ENCODE measurements around the gene EPB41L2. TPM values are rescaled to one million over a fixed set of nuclear protein-coding genes. Genes with fewer than 3 reads are reported as not detected.
"Not testable (repeated sequence)": the region's sequence is repeated elsewhere in the genome, so short reads cannot be mapped to it uniquely, and the experiment has no call there.

EPB41L2 gene
- total and polyA plus RNA-seq, 3 experiments from 2014 or later = 4.6 to 30.9 (median 27.2) TPM

- H3K27me3 Mint-ChIP-seq = no peaks in the 10 kb centered on the region
- H3K27ac ChIP-seq (ENCODE audit: low read depth, low read length) = no peak overlapping the region
- no peak overlapping the region for H3K4me3 ChIP-seq (ENCODE audit: low read length)
- H3K27ac Mint-ChIP-seq = no peak overlapping the region
- POLR2A ChIA-PET = no interaction called here
- no peaks in the 10 kb centered on the region for H3K36me3 ChIP-seq (ENCODE audit: insufficient read depth, low read length)
- no peaks in the 10 kb centered on the region for H3K9me3 Mint-ChIP-seq
- no peak overlapping the region for H3K4me3 Mint-ChIP-seq
- H3K36me3 Mint-ChIP-seq = peaks cover 0 to 21% (median 0%) of the 10 kb centered on the region in 3 donors
- no peak for DNase-seq
- peaks cover 0 to 3% (median 0%) of the 10 kb centered on the region in 3 donors for H3K4me1 Mint-ChIP-seq
- CTCF ChIA-PET = no interaction called here
- no peaks in the 10 kb centered on the region for H3K27me3 ChIP-seq (ENCODE audit: insufficient read depth, low read length, poor library complexity, severe bottlenecking)
- no peaks in the 10 kb centered on the region for H3K9me3 ChIP-seq (ENCODE audit: low read length)
- H3K4me1 ChIP-seq (ENCODE audit: insufficient read depth, low read length) = no peaks in the 10 kb centered on the region
These were observed 47.9 kb downstream of the EPB41L2 start for GRCh38 chr6:131015025-131015591.

- Mint-ChIP-seq H3K27me3 (no peaks in the 10 kb centered on the region), H3K27ac (no peak overlapping the region), H3K4me1 (peaks cover 0 to 3% (median 0%) of the 10 kb centered on the region in 3 donors), H3K4me3 (no peak overlapping the region), H3K36me3 (peaks cover 0 to 30% (median 3%) of the 10 kb centered on the region in 3 donors), H3K9me3 (peaks cover 0 to 8% (median 4%) of the 10 kb centered on the region in 5 donors)
- ChIA-PET POLR2A (no interaction called here), CTCF (interaction anchor here (0.7 kb wide), 1 partner anchor 54 kb away, joined by 3 read pairs; no protein-coding TSS in a partner anchor)
- Histone ChIP-seq H3K27ac (ENCODE audit: low read depth, low read length) (no peak overlapping the region), H3K4me1 (ENCODE audit: insufficient read depth, low read length) (no peaks in the 10 kb centered on the region), H3K36me3 (ENCODE audit: insufficient read depth, low read length) (no peaks in the 10 kb centered on the region), H3K27me3 (ENCODE audit: insufficient read depth, low read length, poor library complexity, severe bottlenecking) (no peaks in the 10 kb centered on the region), H3K9me3 (ENCODE audit: low read length) (no peaks in the 10 kb centered on the region), H3K4me3 (ENCODE audit: low read length) (no peak overlapping the region)
- DNase-seq = no peak
These were observed 48.8 kb downstream of the EPB41L2 start for GRCh38 chr6:131014080-131014776.

GRCh38 chr6:131013495-131013894 lies 49.5 kb downstream of the EPB41L2 start:
- peaks cover 0 to 14% (median 8%) of the 10 kb centered on the region in 5 donors for H3K9me3 Mint-ChIP-seq

GRCh38 chr6:131009790-131010189 lies 53.3 kb downstream of the EPB41L2 start:
- ChIA-PET CTCF (no interaction called here), POLR2A (no interaction called here)
- Mint-ChIP-seq H3K4me3 (no peak overlapping the region), H3K36me3 (peaks cover 3 to 50% (median 7%) of the 10 kb centered on the region in 3 donors), H3K4me1 (no peaks in the 10 kb centered on the region), H3K27ac (no peak overlapping the region), H3K9me3 (peaks cover 7 to 30% (median 28%) of the 10 kb centered on the region in 5 donors), H3K27me3 (peaks cover 0 to 2% of the 10 kb centered on the region in 2 donors)
- H3K36me3 ChIP-seq (ENCODE audit: insufficient read depth, low read length) = no peaks in the 10 kb centered on the region
- no peaks in the 10 kb centered on the region for H3K9me3 ChIP-seq (ENCODE audit: low read length)
- DNase-seq = no peak
- no peaks in the 10 kb centered on the region for H3K27me3 ChIP-seq (ENCODE audit: insufficient read depth, low read length, poor library complexity, severe bottlenecking)
- no peak overlapping the region for H3K27ac ChIP-seq (ENCODE audit: low read depth, low read length)
- H3K4me1 ChIP-seq (ENCODE audit: insufficient read depth, low read length) = no peaks in the 10 kb centered on the region
- H3K4me3 ChIP-seq (ENCODE audit: low read length) = no peak overlapping the region

More at GRCh38 chr6:131013495-131013894, 49.5 kb downstream of the EPB41L2 start:
- Histone ChIP-seq H3K27ac (ENCODE audit: low read depth, low read length) (no peak overlapping the region), H3K4me1 (ENCODE audit: insufficient read depth, low read length) (no peaks in the 10 kb centered on the region), H3K4me3 (ENCODE audit: low read length) (no peak overlapping the region), H3K9me3 (ENCODE audit: low read length) (no peaks in the 10 kb centered on the region), H3K36me3 (ENCODE audit: insufficient read depth, low read length) (no peaks in the 10 kb centered on the region), H3K27me3 (ENCODE audit: insufficient read depth, low read length, poor library complexity, severe bottlenecking) (no peaks in the 10 kb centered on the region)
- Mint-ChIP-seq H3K27ac (no peak overlapping the region), H3K27me3 (no peaks in the 10 kb centered on the region), H3K4me1 (peaks cover 0 to 3% (median 0%) of the 10 kb centered on the region in 3 donors), H3K36me3 (peaks cover 1 to 35% (median 3%) of the 10 kb centered on the region in 3 donors), H3K4me3 (no peak overlapping the region)
- POLR2A ChIA-PET = no interaction called here
- no peak for DNase-seq
- CTCF ChIA-PET = interaction anchor here (0.7 kb wide), 1 partner anchor 55 kb away, joined by 3 read pairs; no protein-coding TSS in a partner anchor

- POLR2A ChIA-PET; H3K27me3 ChIP-seq (ENCODE audit: insufficient read depth, low read length, poor library complexity, severe bottlenecking); H3K4me1 Mint-ChIP-seq; H3K27ac Mint-ChIP-seq; H3K36me3 ChIP-seq (ENCODE audit: insufficient read depth, low read length); CTCF ChIA-PET; DNase-seq; H3K4me3 ChIP-seq (ENCODE audit: low read length); H3K9me3 ChIP-seq (ENCODE audit: low read length); H3K27ac ChIP-seq (ENCODE audit: low read depth, low read length); H3K4me1 ChIP-seq (ENCODE audit: insufficient read depth, low read length); H3K27me3 Mint-ChIP-seq; H3K4me3 Mint-ChIP-seq: not testable (repeated sequence)
- H3K9me3 Mint-ChIP-seq = peaks cover 7 to 30% (median 28%) of the 10 kb centered on the region in 5 donors
- H3K36me3 Mint-ChIP-seq = peaks cover 3 to 50% (median 7%) of the 10 kb centered on the region in 3 donors
These were observed 54.1 kb downstream of the EPB41L2 start for GRCh38 chr6:131008965-131009364.

- H3K4me3 ChIP-seq (ENCODE audit: low read length); DNase-seq; H3K4me1 ChIP-seq (ENCODE audit: insufficient read depth, low read length); H3K27ac ChIP-seq (ENCODE audit: low read depth, low read length); POLR2A ChIA-PET; H3K36me3 ChIP-seq (ENCODE audit: insufficient read depth, low read length); H3K27ac Mint-ChIP-seq; H3K9me3 ChIP-seq (ENCODE audit: low read length); H3K27me3 Mint-ChIP-seq; H3K4me1 Mint-ChIP-seq; CTCF ChIA-PET; H3K4me3 Mint-ChIP-seq; H3K27me3 ChIP-seq (ENCODE audit: insufficient read depth, low read length, poor library complexity, severe bottlenecking): not testable (repeated sequence)
- Mint-ChIP-seq H3K36me3 (peaks cover 3 to 50% (median 7%) of the 10 kb centered on the region in 3 donors), H3K9me3 (peaks cover 7 to 30% (median 28%) of the 10 kb centered on the region in 5 donors)
These were observed 55.1 kb downstream of the EPB41L2 start for GRCh38 chr6:131007964-131008363.

- H3K9me3 Mint-ChIP-seq = peaks cover 7 to 30% (median 28%) of the 10 kb centered on the region in 5 donors
- POLR2A ChIA-PET = no interaction called here
- H3K4me1 Mint-ChIP-seq = no peaks in the 10 kb centered on the region
- H3K36me3 Mint-ChIP-seq = peaks cover 3 to 46% (median 7%) of the 10 kb centered on the region in 3 donors
- Histone ChIP-seq H3K27ac (ENCODE audit: low read depth, low read length) (no peak overlapping the region), H3K4me3 (ENCODE audit: low read length) (no peak overlapping the region), H3K36me3 (ENCODE audit: insufficient read depth, low read length) (no peaks in the 10 kb centered on the region), H3K9me3 (ENCODE audit: low read length) (no peaks in the 10 kb centered on the region), H3K4me1 (ENCODE audit: insufficient read depth, low read length) (no peaks in the 10 kb centered on the region), H3K27me3 (ENCODE audit: insufficient read depth, low read length, poor library complexity, severe bottlenecking) (no peaks in the 10 kb centered on the region)
- peaks cover 2 to 3% of the 10 kb centered on the region in 2 donors for H3K27me3 Mint-ChIP-seq
- H3K4me3 Mint-ChIP-seq = no peak overlapping the region
- H3K27ac Mint-ChIP-seq = no peak overlapping the region
- CTCF ChIA-PET = no interaction called here
- DNase-seq = no peak
These were observed 55.8 kb downstream of the EPB41L2 start for GRCh38 chr6:131007286-131007685.

- H3K4me3 Mint-ChIP-seq = no peak overlapping the region
- H3K4me3 ChIP-seq (ENCODE audit: low read length) = no peak overlapping the region
- peaks cover 7 to 31% (median 28%) of the 10 kb centered on the region in 5 donors for H3K9me3 Mint-ChIP-seq
- H3K27me3 ChIP-seq (ENCODE audit: insufficient read depth, low read length, poor library complexity, severe bottlenecking) = no peaks in the 10 kb centered on the region
- DNase-seq = no peak
- no peaks in the 10 kb centered on the region for H3K4me1 ChIP-seq (ENCODE audit: insufficient read depth, low read length)
- no peaks in the 10 kb centered on the region for H3K36me3 ChIP-seq (ENCODE audit: insufficient read depth, low read length)
- H3K9me3 ChIP-seq (ENCODE audit: low read length) = no peaks in the 10 kb centered on the region
- ChIA-PET CTCF (no interaction called here), POLR2A (interaction anchor here (0.6 kb wide), 1 partner anchor 150 kb away, joined by 7 read pairs; no protein-coding TSS in a partner anchor)
- no peak overlapping the region for H3K27ac ChIP-seq (ENCODE audit: low read depth, low read length)
- peaks cover 2 to 3% of the 10 kb centered on the region in 2 donors for H3K27me3 Mint-ChIP-seq
- no peaks in the 10 kb centered on the region for H3K4me1 Mint-ChIP-seq
- no peak overlapping the region for H3K27ac Mint-ChIP-seq
- peaks cover 3 to 31% (median 7%) of the 10 kb centered on the region in 3 donors for H3K36me3 Mint-ChIP-seq
These were observed 57.5 kb downstream of the EPB41L2 start for GRCh38 chr6:131005439-131006016.

Measured in CD8-positive, alpha-beta memory T cell (primary cell).